ENCODE results near the gene PRR20B. TPM values are rescaled to one million over a fixed set of nuclear protein-coding genes. Genes with fewer than 3 reads are reported as not detected.

PRR20B gene
- polyA plus RNA-seq, 1 experiment: not detected

Small RNA genes within 50 kb of the gene (small RNA-seq; reads per million reads assigned to genes)
- gene PRR20FP (ENCODE audit: insufficient read length, low read depth): not detected

Other genes starting within 250 kb of the PRR20B start
- gene PRR20A, start 6.6 kb upstream of the PRR20B start, polyA plus RNA-seq (2011; rRNA removed): not detected in 2 replicates
- gene PRR20C, start 6.6 kb downstream of the PRR20B start, polyA plus RNA-seq (2011; rRNA removed): not detected in 2 replicates
- gene PRR20D, start 13.1 kb downstream of the PRR20B start, polyA plus RNA-seq (2011; rRNA removed): not detected in 2 replicates
- not detected in 2 replicates for gene PRR20E, start 19.7 kb downstream of the PRR20B start, polyA plus RNA-seq (2011; rRNA removed)